Lower leg skin (tissue), 3 donors: Measurements from ENCODE around the gene DECR2.

ENCODE experiments used
- POLR2A ChIP-seq, 2 donors: fragments of 450-650 bp; IDR thresholded peaks; one replicate each; pipeline ENCODE4 v1.6.1; 2016 to 2017; ENCODE audit warnings: antibody characterized with exemption in 2 of 2, mild to moderate bottlenecking in 1 of 2, moderate library complexity in 1 of 2
- TF ChIP-seq, protein P1 (sequence below), 3 donors: fragments of 450-650 bp; IDR thresholded peaks; one replicate each; pipeline ENCODE4 v1.5.1; 2016; ENCODE audit warnings: antibody characterized with exemption in 3 of 3, mild to moderate bottlenecking in 3 of 3, moderate library complexity in 2 of 3

DNA sequence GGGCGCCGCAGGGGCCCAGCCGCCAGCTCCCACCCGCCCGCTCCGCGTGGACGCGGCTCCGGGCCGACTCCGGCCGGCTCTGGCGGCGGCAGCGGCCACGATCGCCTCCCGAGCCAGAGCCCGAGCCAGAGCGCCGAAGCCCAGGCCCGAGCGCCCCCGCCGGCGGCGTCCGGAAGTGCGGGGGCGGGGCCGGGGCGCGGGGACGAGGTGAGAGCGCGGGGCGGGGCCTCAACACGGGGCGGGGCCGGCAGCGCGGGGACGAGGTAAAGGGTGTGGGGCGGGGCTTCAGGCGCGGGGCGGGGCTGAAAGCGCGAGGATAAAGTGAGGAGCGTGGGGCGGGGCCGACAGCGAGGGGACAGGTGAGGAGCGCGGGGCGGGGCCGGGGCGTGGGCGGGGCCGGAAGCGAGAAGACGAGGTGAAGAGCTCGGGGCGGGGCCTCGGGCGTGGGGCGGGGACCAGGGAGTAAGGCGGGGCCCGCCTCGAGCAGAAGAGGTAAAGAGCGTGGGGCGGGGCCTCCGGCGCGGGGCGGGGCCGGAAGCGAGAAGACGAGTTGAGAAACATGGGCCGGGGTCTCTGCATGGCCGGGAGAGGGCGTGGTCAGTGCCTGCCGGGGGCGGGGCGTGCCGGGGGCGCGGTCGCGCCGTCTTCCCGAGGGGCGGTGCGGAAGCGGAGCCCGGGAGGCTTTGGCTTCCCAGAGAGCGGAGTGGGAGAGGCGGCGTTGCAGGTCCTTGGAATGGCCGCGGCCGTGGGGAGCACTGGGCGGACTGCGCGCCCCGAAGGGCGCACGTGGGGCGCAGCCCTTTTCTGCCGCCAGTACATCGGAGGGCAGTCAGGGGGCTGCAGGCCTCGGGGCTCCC is 48.9 kb upstream of the DECR2 start, which contains the start of gene AXIN1:
- TF ChIP-seq, protein P1, sequence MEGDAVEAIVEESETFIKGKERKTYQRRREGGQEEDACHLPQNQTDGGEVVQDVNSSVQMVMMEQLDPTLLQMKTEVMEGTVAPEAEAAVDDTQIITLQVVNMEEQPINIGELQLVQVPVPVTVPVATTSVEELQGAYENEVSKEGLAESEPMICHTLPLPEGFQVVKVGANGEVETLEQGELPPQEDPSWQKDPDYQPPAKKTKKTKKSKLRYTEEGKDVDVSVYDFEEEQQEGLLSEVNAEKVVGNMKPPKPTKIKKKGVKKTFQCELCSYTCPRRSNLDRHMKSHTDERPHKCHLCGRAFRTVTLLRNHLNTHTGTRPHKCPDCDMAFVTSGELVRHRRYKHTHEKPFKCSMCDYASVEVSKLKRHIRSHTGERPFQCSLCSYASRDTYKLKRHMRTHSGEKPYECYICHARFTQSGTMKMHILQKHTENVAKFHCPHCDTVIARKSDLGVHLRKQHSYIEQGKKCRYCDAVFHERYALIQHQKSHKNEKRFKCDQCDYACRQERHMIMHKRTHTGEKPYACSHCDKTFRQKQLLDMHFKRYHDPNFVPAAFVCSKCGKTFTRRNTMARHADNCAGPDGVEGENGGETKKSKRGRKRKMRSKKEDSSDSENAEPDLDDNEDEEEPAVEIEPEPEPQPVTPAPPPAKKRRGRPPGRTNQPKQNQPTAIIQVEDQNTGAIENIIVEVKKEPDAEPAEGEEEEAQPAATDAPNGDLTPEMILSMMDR (IDR thresholded peaks at IDR 0.05) = no peak
- TF ChIP-seq POLR2A (IDR thresholded peaks at IDR 0.05) = no peak
